ENCODE measurements around the gene RNF26.

- TF ChIP-seq, protein P1, sequence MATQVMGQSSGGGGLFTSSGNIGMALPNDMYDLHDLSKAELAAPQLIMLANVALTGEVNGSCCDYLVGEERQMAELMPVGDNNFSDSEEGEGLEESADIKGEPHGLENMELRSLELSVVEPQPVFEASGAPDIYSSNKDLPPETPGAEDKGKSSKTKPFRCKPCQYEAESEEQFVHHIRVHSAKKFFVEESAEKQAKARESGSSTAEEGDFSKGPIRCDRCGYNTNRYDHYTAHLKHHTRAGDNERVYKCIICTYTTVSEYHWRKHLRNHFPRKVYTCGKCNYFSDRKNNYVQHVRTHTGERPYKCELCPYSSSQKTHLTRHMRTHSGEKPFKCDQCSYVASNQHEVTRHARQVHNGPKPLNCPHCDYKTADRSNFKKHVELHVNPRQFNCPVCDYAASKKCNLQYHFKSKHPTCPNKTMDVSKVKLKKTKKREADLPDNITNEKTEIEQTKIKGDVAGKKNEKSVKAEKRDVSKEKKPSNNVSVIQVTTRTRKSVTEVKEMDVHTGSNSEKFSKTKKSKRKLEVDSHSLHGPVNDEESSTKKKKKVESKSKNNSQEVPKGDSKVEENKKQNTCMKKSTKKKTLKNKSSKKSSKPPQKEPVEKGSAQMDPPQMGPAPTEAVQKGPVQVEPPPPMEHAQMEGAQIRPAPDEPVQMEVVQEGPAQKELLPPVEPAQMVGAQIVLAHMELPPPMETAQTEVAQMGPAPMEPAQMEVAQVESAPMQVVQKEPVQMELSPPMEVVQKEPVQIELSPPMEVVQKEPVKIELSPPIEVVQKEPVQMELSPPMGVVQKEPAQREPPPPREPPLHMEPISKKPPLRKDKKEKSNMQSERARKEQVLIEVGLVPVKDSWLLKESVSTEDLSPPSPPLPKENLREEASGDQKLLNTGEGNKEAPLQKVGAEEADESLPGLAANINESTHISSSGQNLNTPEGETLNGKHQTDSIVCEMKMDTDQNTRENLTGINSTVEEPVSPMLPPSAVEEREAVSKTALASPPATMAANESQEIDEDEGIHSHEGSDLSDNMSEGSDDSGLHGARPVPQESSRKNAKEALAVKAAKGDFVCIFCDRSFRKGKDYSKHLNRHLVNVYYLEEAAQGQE (IDR thresholded peaks at IDR 0.05), result no peak
- TF ChIP-seq CTCF (IDR thresholded peaks at IDR 0.05; ENCODE audit: low read depth, low read length, missing input control), result no peak
Measured at GRCh38 chr11:119290894-119291497, 43.3 kb upstream of the RNF26 start.

Measured in liver (tissue), 2 donors.